D721Med (cell line): ENCODE measurements around the gene KHDRBS2.

ENCODE experiments used
- DNase-seq: peaks from one replicate; pipeline ENCODE4 v3.0.0; 2011; ENCODE audit warnings: low spot score; ENCODE audit not compliant: insufficient read length
- FAIRE-seq: peaks from 2 replicates; lab custom pipeline; 2011; peaks lifted over from hg19 to GRCh38; lab: Jason Lieb, UNC
- CTCF ChIP-seq: IDR thresholded peaks from 2 replicates; pipeline ENCODE4 v1.5.1; 2012; ENCODE audit warnings: mild to moderate bottlenecking, control low read depth; ENCODE audit not compliant: insufficient read depth; ENCODE audit errors: missing control alignments

KHDRBS2 gene

DNA sequence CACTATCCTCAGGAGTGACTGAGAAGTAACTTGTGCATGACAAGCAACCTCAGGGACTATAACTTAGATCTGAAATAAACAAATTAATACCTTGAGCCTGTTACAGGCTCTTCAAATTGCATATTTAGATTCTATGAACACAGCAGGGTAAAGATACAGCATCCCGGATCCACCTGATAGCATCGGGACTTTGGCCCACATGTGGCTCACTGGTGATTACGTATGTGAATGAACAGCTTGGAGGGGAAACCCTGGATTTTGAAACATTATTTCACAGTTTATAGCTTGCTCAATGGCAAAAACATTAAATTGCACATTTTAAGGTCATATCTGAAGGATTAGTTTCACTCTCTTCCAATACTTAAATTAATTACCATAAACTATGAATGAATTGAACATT is 133.2 kb downstream of the KHDRBS2 start:
- no peak for DNase-seq
- no peak for TF ChIP-seq CTCF
- no peak for FAIRE-seq

GRCh38 chr6:62150048-62150663 is 135.9 kb downstream of the KHDRBS2 start:
- DNase-seq (no peak), FAIRE-seq (peak; percentile 58)
- TF ChIP-seq CTCF = peak; percentile 92

- DNase-seq (no peak), FAIRE-seq (no peak)
- TF ChIP-seq CTCF = no peak
Measured at GRCh38 chr6:62146954-62147853, 138.8 kb downstream of the KHDRBS2 start.

DNA sequence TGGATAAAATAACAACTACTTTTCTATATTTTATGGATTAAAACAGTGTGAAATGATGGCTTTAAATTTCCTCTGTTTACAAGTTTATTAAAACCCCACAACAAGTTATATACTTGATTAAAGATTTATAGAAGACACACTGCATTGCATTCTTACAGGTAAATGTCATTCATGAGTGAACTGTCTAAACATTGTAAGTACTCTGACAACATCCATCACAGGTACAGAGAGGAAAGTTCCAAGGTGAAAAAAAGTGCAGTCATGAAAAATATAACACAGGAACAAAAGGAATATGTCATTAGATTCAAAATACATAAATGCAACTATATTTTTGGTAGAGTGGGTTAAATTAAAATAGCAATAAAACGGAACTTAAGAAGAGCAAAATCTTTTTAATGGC is 156.9 kb downstream of the KHDRBS2 start:
- no peak for TF ChIP-seq CTCF
- no peak for FAIRE-seq

DNA sequence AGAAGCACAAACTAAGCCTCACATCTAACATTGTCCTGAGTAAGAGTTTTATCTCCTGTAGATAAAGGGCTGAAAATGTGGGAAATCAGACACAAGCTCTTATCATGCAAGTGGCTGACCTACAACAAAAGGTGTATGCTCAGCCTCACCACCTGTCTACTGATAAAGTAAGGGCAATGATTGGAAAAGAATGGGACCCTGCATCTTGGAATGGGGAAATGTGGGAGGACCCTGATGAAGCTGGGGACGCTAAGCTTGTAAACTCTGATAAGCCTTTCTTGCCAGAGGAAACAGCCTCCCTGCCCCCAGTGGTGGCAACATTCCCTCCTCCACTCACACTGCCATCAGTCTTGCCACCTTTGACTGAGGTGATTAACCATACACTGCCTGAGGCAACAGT is 166.6 kb downstream of the KHDRBS2 start:
- no peak for FAIRE-seq
- no peak for TF ChIP-seq CTCF
- DNase-seq = no peak

More for the DNA sequence above, 156.9 kb downstream of the KHDRBS2 start:
- no peak for DNase-seq

DNA sequence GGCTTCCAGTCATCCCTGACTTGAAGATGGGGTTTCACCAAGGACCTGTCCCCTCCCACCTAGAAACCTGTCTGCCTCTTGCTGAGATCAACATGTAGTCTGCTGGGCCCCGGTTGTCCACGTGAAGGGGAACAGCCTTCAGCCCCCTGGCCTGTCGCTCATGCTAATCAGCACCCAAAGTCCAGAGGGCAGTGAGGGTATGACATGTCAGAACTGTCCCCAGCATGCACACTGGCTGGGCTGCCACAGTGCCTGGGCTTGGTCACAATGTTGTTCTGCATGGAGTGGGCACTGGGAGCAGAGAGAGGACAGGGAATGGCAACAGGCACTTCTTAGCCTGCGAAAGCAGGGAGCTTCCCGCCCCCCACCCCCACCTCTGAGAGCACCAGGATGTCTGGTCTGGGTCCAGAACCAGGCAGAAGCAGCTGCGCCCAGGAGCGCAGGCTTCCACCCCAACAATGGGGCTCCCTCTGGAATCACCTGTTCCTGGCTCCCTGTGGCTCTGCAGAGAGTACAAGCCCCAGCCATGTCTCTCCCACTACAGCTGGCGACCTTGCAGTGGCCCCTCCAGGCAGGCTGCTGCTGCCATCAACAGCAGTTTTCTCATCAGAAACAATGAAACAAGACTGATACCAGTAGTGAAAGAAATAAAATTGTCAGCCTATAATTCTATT is 182.7 kb downstream of the KHDRBS2 start:
- no peak for DNase-seq
- no peak for TF ChIP-seq CTCF
- FAIRE-seq = no peak
